PC-9 (cell line): ENCODE results near the gene GGACT. TPM values are rescaled to one million over a fixed set of nuclear protein-coding genes. Genes with fewer than 3 reads are reported as not detected.
A peak's percentile ranks its signal among the peaks of the same experiment; 100 is the strongest.

Experiments used
- BruUV-seq: library from RNA; stranded (reverse); fragments of 400-500 nt; replicated peaks from 2 replicates; lab custom pipeline; 2021; lab: Mats Ljungman, UMichigan
- CTCF ChIA-PET: fragments of 300-600 bp; sonication (Branson Sonifier 250); formaldehyde crosslinking; loops from one replicate; lab custom pipeline; 2022; ENCODE audit warnings: antibody characterized with exemption; lab: Charles Lee
- POLR2A ChIA-PET: fragments of 300-600 bp; sonication (Branson Sonifier 250); formaldehyde crosslinking; loops from one replicate; lab custom pipeline; 2022; ENCODE audit warnings: antibody characterized with exemption; ENCODE audit not compliant: unreplicated experiment; lab: Charles Lee
- DNase-seq, 2 experiments: peaks; one replicate each; pipeline versions ENCODE4 v3.0.0 to v3.0.0-alpha.2; 2015 to 2022; ENCODE audit warnings: mixed read lengths in 1 of 2
- H2AFZ ChIP-seq: fragments of 200-600 bp; sonication (generic); 2 replicates; pipeline ENCODE4 v1.8.1; 2017; ENCODE audit warnings: antibody characterized with exemption
- H3F3A ChIP-seq: fragments of 200-600 bp; sonication (generic); 2 replicates; pipeline ENCODE4 v1.8.1; 2017; ENCODE audit warnings: antibody characterized with exemption, mild to moderate bottlenecking, low read depth; ENCODE audit not compliant: insufficient read depth
- H3K27ac ChIP-seq: fragments of 200-600 bp; sonication (generic); 2 replicates; pipeline ENCODE4 v1.6.1; 2016; ENCODE audit warnings: mixed run types
- H3K27me3 ChIP-seq: fragments of 200-600 bp; sonication (generic); 2 replicates; pipeline ENCODE4 v1.6.1; 2016; ENCODE audit warnings: low read depth, mixed run types; ENCODE audit not compliant: insufficient read depth
- H3K36me3 ChIP-seq: fragments of 200-600 bp; sonication (generic); 2 replicates; pipeline ENCODE4 v1.6.1; 2016; ENCODE audit warnings: low read depth, mixed run types
- H3K4me1 ChIP-seq: fragments of 200-600 bp; sonication (generic); replicated peaks from 2 replicates; pipeline ENCODE4 v1.6.1; 2016; ENCODE audit warnings: mixed run types; ENCODE audit not compliant: insufficient read depth
- H3K4me2 ChIP-seq: fragments of 200-600 bp; sonication (generic); 2 replicates; pipeline ENCODE4 v1.6.1; 2017; ENCODE audit warnings: mixed run types
- H3K4me3 ChIP-seq: fragments of 200-600 bp; sonication (generic); 2 replicates; pipeline ENCODE4 v1.6.1; 2016; ENCODE audit warnings: mixed run types
- H3K79me2 ChIP-seq: fragments of 200-600 bp; sonication (generic); 2 replicates; pipeline ENCODE4 v1.6.1; 2017; ENCODE audit warnings: low read depth, mixed run types
- H3K9me2 ChIP-seq: fragments of 200-600 bp; sonication (generic); 2 replicates; pipeline ENCODE4 v1.8.1; 2017; ENCODE audit warnings: mild to moderate bottlenecking; ENCODE audit not compliant: insufficient read depth
- H3K9me3 ChIP-seq: fragments of 200-600 bp; sonication (generic); 2 replicates; pipeline ENCODE4 v1.8.1; 2016; ENCODE audit warnings: low read depth; ENCODE audit not compliant: insufficient read depth
- H4K20me1 ChIP-seq: fragments of 200-600 bp; sonication (generic); 2 replicates; pipeline ENCODE4 v1.8.1; 2017; ENCODE audit not compliant: insufficient read depth
- EZH2 ChIP-seq: fragments of 200-600 bp; sonication (generic); IDR thresholded peaks from 2 replicates; pipeline ENCODE4 v1.8.0; 2017; ENCODE audit warnings: antibody characterized with exemption, low read depth
- intact Hi-C: fragments of 100-400 bp; cut with micrococcal nuclease; formaldehyde crosslinking; loops from one replicate; pipeline ENCODE4 v1.10.0; 2022; ENCODE audit not compliant: unreplicated experiment
- total RNA-seq: library from RNA; stranded (reverse); gene quantifications from 2 replicates; pipeline ENCODE4 v1.2.3, GENCODE V29; 2021
- TF ChIP-seq, protein P1 (sequence below): fragments of 200-600 bp; sonication (generic); conservative IDR thresholded peaks from 2 replicates; pipeline ENCODE4 v1.6.1; 2017; ENCODE audit warnings: mixed run types, antibody characterized with exemption, mild to moderate bottlenecking, moderate library complexity

Gene GGACT
- total RNA-seq, 1 experiment from 2014 or later = 4.9 TPM

- Histone ChIP-seq H3K27ac (no peak overlapping the region), H3F3A (no peaks in the 10 kb centered on the region), H3K4me3 (no peak overlapping the region), H3K4me2 (no peak overlapping the region), H3K27me3 (no peaks in the 10 kb centered on the region), H2AFZ (no peak overlapping the region), H3K79me2 (no peaks in the 10 kb centered on the region), H3K9me2 (no peaks in the 10 kb centered on the region), H3K4me1 (no peaks in the 10 kb centered on the region), H3K36me3 (no peaks in the 10 kb centered on the region), H4K20me1 (no peaks in the 10 kb centered on the region), H3K9me3 (no peaks in the 10 kb centered on the region)
- ChIA-PET POLR2A (no interaction called here), CTCF (no interaction called here)
- BruUV-seq = no TSS peak
- TF ChIP-seq, protein P1, sequence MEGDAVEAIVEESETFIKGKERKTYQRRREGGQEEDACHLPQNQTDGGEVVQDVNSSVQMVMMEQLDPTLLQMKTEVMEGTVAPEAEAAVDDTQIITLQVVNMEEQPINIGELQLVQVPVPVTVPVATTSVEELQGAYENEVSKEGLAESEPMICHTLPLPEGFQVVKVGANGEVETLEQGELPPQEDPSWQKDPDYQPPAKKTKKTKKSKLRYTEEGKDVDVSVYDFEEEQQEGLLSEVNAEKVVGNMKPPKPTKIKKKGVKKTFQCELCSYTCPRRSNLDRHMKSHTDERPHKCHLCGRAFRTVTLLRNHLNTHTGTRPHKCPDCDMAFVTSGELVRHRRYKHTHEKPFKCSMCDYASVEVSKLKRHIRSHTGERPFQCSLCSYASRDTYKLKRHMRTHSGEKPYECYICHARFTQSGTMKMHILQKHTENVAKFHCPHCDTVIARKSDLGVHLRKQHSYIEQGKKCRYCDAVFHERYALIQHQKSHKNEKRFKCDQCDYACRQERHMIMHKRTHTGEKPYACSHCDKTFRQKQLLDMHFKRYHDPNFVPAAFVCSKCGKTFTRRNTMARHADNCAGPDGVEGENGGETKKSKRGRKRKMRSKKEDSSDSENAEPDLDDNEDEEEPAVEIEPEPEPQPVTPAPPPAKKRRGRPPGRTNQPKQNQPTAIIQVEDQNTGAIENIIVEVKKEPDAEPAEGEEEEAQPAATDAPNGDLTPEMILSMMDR = peak; percentile 50
- no peak for TF ChIP-seq EZH2
- no peak for DNase-seq
- intact Hi-C loops = loop anchor here (5.0 kb wide), 1 partner anchor 362 kb away; no protein-coding TSS in a partner anchor
Measured at GRCh38 chr13:100594731-100595130, 6.1 kb upstream of the GGACT start.

- ChIA-PET CTCF (no interaction called here), POLR2A (no interaction called here)
- Histone ChIP-seq H3K36me3 (no peaks in the 10 kb centered on the region), H3K27me3 (no peaks in the 10 kb centered on the region), H3K9me2 (no peaks in the 10 kb centered on the region), H3K4me1 (no peaks in the 10 kb centered on the region), H3K9me3 (no peaks in the 10 kb centered on the region), H3K27ac (no peak overlapping the region), H3K4me2 (no peak overlapping the region), H3F3A (no peaks in the 10 kb centered on the region), H2AFZ (no peak overlapping the region), H4K20me1 (no peaks in the 10 kb centered on the region), H3K4me3 (no peak overlapping the region), H3K79me2 (no peaks in the 10 kb centered on the region)
- BruUV-seq = no TSS peak
- DNase-seq = no peak
- intact Hi-C loops = loop anchor here (5.0 kb wide), 1 partner anchor 362 kb away; no protein-coding TSS in a partner anchor
- TF ChIP-seq, protein P1 = no peak
Measured at GRCh38 chr13:100594255-100594654, 5.7 kb upstream of the GGACT start.

GRCh38 chr13:100589178-100589725 is 663 bp upstream of the GGACT start:
- Histone ChIP-seq H3K4me2 (peak overlapping the region; percentile 72), H3K36me3 (no peaks in the 10 kb centered on the region), H3K9me2 (no peaks in the 10 kb centered on the region), H3K79me2 (no peaks in the 10 kb centered on the region), H3K9me3 (no peaks in the 10 kb centered on the region), H3F3A (no peaks in the 10 kb centered on the region), H3K4me1 (no peaks in the 10 kb centered on the region; the same call in 1 of the 2 replicates), H3K27me3 (no peaks in the 10 kb centered on the region), H3K27ac (no peak overlapping the region), H3K4me3 (peak overlapping the region; percentile 68; the same call in 1 of the 2 replicates), H4K20me1 (no peaks in the 10 kb centered on the region), H2AFZ (peak overlapping the region; percentile 97)
- CTCF ChIA-PET = no interaction called here
- intact Hi-C loops = no loop called here
- BruUV-seq = no TSS peak
- TF ChIP-seq EZH2 = no peak
- TF ChIP-seq, protein P1 = no peak
- POLR2A ChIA-PET = no interaction called here
- no peak for DNase-seq
